Measurements from ENCODE around the gene TDRD9.

GRCh38 chr14:104047761-104048160 lies 119.5 kb downstream of the TDRD9 start:
- TF ChIP-seq CTCF (IDR thresholded peaks at IDR 0.05; ENCODE audit: low read length), result no peak
- no peak for TF ChIP-seq EZH2 (IDR thresholded peaks at IDR 0.05; ENCODE audit: borderline replicate concordance, low read length)
